Right ventricle myocardium superior (tissue), 1 donor: ENCODE measurements around the gene GNL1. TPM values are rescaled to one million over a fixed set of nuclear protein-coding genes. Genes with fewer than 3 reads are reported as not detected.
A peak's percentile ranks its signal among the peaks of the same experiment; 100 is the strongest.
"Not testable (repeated sequence)": the region's sequence is repeated elsewhere in the genome, so short reads cannot be mapped to it uniquely, and the experiment has no call there.

ENCODE experiments used
- ATAC-seq: fragments of 200-7000 bp; cut with Tn5 transposase; one replicate; pipeline ENCODE4 v1.9.1; 2020; ENCODE audit warnings: mild to moderate bottlenecking; ENCODE audit not compliant: poor library complexity
- DNase-seq: peaks from one replicate; pipeline ENCODE4 v3.0.0-alpha.2; 2020
- intact Hi-C: fragments of 100-400 bp; cut with DNase I; formaldehyde crosslinking; loops from one replicate; pipeline ENCODE4 v1.11.2; 2022
- total RNA-seq: library from RNA; stranded (reverse); fragmentation: NEBNext Ultra II Directional; extraction: Animal tissue kit (Norgen Biotek cat#: 25700); gene quantifications from one replicate; pipeline ENCODE4 v1.2.1, GENCODE V29; 2021
- donor health status: DM: no; HTN: yes; CAD: no; lungs with severe emphysema.

The GNL1 gene
- total RNA-seq, 1 donor from 2014 or later: 17.6 TPM

DNA sequence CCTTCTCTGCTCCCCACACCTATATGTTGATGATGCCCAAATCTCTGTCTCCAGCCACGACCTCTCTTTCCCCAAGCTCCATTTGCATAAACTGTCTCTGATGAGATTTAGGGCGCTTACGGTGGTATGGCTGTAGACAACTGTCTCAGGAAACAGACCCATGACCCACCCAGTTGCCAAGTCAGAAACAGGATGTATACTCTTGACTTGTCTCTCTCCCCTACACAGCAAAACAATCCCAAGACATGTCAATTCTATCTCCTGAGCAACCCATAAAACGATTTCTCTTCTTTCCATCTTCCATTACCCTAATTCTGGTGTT is 13.9 kb downstream of the GNL1 start:
- DNase-seq: no peak
- intact Hi-C loops: loop anchor here (5.0 kb wide), 1 partner anchor 60 kb away; no protein-coding TSS in a partner anchor
- ATAC-seq: no peak

DNA sequence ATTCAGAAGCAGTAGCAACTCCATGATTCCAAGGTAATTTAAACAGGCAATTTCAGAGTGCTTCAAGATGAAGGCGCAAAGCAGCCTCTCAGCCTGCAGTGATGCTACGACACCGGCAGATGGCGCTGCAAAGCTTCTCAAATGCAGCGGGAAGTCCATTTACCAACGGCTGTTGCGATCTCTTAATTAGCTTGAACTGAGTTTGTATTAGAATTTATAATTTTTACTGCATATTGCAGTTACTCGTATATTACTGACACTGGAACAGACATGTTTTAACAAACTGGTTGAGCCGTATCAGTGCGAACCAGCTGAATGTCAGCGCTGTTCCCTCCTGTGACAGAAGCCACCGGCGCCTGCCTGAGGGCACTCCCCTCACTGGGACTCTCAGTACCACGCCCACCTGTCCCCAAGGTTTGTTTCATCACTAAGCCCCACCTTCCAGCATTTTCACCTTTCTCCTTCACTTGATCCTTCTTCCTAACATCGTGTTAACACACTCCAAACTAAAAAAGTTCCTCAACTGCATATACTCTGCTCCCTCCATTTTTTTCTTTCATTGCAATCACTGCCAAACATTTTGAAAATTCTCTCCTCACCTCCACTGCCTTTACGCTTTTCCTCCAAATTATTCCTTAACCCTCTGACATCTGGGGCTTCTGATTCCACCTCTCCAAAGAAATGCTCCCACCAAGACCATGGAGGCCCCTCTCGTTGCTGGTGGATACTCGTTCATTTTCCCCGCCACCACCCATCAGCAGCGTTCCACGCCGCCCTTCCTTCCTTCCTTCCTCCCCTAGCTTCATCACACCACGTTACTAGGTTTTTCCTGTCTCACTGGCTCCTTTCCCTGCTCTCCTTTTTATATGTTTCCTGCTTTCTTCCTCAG is 14.5 kb downstream of the GNL1 start:
- peak; percentile 84 for DNase-seq
- ATAC-seq: peak; percentile 86
- intact Hi-C loops: loop anchor here (5.0 kb wide), 1 partner anchor 59 kb away; no protein-coding TSS in a partner anchor

DNA sequence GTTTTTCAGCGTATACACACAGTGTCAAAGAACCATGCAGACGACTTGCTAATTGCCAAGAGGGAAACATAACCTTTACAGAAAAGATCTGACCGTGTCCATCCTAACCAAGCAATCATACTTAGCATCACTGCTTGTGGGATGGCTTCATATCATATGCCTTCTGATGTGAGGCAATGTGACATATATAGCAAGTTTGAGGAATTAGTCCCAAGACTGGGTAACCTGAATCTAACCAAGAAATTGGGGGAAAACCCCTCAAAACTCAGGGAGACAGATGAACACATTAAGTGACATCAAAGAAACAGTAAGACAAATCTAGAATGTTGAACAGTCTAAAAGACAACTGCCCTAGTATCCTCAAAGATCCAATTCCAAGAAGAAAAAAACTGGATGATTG is 18.4 kb downstream of the GNL1 start:
- DNase-seq (no peak), ATAC-seq (no peak)
- intact Hi-C loops: no loop called here

DNA sequence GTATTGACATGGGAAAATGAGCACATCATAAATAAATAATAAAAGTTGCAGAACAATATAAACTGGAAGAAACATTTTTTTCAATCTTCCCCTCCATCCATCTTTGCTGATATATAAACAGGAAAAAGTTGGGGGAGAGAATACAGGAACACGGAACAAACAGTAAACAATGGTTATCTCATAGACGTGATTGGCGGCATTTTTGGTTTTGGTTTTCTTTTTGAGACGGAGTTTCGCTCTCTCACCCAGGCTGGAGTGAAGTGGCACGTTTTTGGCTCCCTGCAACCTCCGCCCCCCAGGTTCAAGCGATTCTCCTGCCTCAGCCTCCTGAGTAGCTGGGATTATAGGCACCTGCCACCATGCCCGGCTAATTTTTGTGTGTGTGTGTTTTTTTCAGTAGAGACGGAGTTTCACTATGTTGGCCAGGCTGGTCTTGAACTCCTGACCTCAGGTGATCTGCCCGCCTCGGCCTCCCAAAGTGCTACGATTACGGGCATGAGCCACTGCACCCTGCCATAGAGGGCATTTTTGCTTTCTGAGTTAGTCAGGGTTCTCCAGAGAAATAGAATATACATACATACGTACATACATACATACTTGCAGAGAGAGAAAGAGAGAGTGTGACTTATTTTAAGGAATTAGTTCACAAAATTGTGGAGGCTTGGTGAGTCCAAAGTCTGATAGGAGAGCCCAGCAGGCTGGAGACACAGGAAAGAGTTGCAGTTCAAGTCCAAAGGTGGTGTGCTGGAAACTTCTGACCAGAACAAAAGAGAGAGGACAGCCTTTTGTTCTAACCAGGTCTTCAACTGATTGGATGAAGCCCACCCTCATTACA is 22.6 kb downstream of the GNL1 start:
- DNase-seq (no peak), ATAC-seq (no peak)
- intact Hi-C loops: loop anchor here (5.0 kb wide), 1 partner anchor 46 kb away; the partner anchor contains the start of gene HLA-E

DNA sequence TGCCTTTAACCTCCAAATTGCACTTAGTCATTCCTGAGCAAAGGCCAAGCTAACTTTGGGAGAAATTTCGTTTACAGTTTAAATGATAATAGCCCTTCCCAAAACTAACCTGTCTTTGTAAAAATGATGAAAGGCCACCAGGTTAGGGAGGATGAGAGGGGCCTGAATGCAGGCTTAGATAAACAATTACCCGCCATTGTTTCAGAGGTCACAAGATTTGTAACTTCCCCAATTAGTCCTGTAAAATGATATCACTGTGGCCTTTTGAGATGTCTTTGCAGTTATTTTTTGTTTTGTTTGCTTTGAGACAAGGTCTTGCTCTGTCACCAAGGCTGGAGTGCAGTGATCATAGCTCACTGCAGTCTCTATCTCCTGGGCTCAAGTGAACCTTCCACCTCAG is 26.3 kb downstream of the GNL1 start:
- intact Hi-C loops: loop anchor here (5.0 kb wide), 1 partner anchor 43 kb away; the partner anchor contains the start of gene HLA-E
- no peak for ATAC-seq
- DNase-seq: no peak

DNA sequence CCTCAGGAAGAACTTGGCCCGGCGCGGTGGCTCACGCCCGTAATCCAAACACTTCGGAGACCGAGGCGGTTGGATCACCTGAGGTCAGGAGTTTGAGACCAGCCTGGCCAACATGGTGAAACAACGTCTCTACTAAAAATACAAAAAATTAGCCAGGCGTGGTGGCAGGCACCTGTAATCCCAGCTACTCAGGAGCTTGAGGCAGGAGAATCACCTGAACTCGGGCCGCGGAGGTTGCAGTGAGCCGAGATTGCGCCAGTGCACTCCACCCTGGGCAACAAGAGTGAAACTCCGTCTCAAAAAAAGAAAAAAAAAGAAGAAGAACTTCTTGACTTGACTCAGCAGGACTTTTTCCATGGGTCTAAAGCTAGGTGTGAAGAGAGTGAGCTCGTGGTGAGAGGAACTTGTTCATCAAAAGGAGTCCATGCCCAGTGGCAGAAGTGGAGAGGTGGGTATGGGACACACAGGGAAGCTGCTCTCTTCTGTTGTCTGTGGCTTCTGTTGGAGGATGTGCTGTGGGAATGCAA is 26.9 kb downstream of the GNL1 start:
- ATAC-seq, DNase-seq, intact Hi-C loops: not testable (repeated sequence)

DNA sequence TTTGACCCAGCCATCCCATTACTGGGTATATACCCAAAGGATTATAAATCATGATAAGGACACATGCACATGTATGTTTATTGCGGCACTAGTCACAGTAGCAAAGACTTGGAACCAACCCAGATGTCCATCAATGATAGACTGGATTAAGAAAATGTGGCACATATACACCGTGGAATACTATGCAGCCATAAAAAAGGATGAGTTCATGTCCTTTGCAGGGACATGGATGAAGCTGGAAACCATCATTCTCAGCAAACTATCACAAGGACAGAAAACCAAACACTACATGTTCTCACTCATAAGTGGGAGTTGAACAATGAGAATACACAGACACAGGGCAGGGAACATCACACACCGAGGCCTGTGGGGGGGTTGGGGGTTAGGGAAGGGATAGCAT is 29.8 kb downstream of the GNL1 start:
- ATAC-seq, DNase-seq, intact Hi-C loops: not testable (repeated sequence)

DNA sequence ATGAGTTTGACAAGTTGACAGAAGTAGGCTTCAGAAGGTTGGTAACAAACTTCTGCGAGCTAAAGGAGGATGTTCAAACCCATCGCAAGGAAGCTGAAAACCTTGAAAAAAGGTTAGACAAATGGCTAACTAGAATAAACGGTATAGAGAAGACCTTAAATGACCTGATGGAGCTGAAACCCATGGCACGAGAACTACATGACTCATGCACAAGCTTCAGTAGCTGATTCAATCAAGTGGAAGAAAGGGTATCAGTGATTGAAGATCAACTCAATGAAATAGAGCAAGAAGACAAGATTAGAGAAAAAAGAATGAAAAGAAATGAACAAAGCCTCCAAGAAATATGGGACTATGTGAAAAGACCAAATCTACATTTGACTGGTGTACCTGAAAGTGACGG is 34.3 kb downstream of the GNL1 start:
- ATAC-seq, intact Hi-C loops: not testable (repeated sequence)

DNA sequence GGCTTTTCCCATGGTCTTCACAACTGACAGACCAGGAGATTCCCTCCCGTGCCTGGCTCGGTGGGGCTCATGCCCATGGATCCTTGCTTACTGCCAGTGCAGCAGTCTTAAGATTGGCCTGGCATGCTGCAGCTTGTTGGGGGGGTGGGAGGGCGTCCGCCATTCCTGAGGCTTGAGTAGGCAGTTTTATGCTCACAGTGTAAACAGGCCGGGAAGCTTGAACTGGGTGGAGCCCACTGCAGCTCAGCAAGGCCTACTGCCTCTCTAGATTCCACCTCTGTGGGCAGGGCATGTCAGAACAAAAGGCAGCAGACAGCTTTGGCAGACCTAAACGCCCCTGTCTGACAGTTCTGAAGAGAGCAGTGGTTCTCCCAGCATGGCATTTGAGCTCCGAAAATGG is 35.2 kb downstream of the GNL1 start:
- intact Hi-C loops, DNase-seq, ATAC-seq: not testable (repeated sequence)

More for the DNA sequence above, 34.3 kb downstream of the GNL1 start:
- not testable (repeated sequence) for DNase-seq

DNA sequence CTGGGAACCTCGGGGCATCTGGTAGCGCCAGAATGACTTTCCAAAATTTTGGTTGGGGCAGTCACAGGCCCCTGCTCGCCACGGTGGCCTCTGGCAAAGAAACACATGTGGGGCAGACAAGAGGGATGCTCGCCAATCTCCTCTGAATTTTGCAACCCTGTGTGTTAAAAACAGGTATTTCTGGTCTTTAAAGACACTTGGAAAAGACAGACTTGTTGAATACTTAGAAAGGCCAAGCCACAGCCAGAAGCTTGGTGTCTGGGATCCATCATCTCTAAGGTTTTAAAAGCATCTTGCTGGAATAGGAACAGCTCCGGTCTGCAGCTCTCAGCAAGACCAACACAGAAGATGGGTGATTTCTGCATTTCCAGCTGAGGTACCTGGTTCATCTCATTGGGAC is 35.8 kb downstream of the GNL1 start:
- intact Hi-C loops: no loop called here
- no peak for ATAC-seq

DNA sequence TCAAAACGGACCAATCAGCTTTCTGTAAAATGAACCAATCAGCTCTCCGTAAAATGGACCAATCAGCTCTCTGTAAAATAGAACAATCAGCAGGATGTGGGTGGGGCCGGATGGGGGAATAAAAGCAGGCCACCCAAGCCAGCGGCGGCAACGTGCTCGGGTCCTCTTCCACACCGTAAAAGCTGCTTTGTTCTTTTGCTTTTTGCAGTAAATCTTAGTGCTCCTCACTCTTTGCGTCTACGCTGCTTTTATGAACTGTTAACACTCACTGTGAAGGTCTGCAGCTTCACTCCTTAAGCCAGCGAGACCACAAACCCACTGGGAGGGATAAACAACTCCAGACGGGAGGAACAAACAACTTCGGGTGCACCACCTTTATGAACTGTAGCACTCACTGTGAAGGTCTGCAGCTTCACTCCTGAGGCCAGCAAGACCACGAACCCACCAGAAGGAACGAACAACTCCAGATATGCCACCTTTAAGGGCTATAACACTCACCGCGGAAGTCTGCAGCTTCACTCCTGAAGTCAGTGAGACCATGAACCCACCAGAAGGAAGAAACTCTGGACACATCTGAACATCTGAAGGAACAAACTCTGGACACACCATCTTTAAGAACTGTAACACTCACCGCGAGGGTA is 37.7 kb downstream of the GNL1 start:
- not testable (repeated sequence) for ATAC-seq

More for the DNA sequence above, 35.8 kb downstream of the GNL1 start:
- DNase-seq: no peak

DNA sequence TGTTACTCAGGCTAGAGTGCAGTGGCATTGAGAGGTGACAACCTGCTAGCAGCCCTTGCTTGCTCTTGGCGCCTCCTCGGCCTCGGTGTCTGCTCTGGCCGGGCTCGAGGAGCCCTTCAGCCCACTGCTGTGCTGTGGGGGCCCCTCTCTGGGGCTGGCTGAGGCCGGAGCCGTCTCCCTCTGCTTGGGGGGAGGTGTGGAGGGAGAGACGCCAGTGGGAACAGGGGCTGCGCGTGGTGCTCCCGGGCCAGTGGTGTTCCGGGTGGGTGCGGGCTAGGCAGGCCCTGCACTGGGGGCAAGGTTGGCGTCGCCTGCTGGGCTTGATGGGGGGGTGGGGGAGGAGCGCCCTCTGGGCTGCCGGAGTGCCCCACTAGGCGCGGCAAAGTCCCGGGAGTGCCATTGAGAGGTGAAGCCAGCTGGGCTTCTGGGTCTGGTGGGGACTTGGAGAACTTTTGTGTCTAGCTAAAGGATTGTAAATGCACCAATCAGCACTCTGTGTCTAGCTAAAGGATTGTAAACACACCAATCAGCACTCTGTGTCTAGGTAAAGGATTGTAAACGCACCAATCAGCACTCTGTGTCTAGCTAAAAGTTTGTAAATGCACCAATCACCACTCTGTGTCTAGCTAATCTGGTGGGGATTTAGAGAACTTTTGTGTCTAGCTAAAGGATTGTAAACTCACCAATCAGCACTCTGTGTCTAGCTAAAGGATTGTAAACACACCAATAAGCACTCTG is 38.4 kb downstream of the GNL1 start:
- ATAC-seq, intact Hi-C loops, DNase-seq: not testable (repeated sequence)

More for the DNA sequence above, 37.7 kb downstream of the GNL1 start:
- DNase-seq, intact Hi-C loops: not testable (repeated sequence)

DNA sequence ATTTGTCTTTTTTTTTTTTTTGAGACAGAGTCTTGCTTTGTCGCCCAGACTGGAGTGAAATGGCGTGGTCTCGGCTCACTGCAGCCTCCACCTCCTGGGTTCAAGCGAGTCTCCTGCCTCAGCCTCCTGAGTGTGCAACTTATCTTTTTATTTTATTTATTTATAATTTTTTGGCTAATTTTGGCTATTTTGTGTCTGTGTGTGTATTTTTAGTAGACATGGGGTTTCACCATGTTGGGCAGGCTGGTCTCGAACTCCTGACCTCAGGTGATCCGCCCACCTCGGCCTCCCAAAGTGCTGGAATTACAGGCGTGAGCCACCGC is 39.6 kb downstream of the GNL1 start:
- intact Hi-C loops, ATAC-seq, DNase-seq: not testable (repeated sequence)

DNA sequence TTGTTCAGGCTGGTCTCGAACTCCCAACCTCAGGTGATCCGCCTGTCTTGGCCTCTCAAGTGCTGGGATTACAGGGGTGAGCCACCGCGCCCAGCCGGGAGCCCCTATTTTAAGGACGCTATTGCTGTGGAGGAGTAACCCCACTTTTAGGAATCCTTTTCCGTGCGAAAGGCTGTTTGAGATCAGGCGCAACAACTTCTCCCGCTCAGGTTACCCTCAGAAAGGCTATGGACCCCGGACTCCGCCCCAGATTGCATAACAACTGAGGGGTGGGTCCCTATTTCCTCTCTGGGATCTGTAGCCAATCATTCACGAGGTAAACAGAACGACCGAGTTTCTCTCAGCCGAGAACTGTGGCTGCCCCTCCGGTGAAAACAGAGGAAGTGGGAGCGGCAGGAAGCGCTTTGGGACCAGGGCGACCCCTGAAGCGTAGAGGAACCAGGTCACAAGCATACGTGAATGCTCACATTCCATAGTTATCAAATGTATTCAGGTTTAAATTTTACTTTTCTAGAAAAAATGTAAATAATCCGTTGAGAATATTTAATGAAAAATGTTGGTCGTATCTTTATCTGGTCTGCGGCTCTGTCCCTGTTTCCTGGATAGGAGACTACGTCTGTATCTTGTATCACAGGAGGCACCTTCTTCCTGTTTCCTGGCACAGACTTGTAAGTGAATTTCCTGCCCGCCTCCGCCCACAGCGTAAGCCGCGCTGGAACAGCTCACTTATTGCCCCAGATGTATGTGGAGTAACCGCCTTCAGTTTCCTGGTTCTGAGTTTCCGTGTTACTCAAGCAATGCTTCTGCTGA is 40.1 kb downstream of the GNL1 start:
- DNase-seq: peak; percentile 93
- intact Hi-C loops: no loop called here
- peak; percentile 98 for ATAC-seq

DNA sequence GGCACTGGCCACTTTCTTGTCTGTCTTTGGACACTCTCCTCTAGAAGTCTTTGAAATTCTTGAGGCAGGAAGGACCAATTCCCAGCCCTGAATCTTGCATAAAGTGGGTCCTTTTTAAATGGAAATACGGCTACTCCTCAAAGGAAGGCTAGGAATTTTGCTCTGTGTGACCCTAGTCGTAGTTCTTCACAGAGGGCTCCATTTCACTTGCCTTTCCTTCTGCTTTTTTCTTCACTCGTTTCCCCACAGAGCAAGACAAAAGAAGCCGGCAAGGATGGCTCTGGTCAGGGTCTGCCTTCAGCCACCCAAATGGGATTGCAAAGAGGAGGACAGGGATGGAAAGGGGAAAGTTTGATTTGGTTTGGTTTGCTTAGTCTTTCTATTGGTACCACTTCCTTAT is 41.2 kb downstream of the GNL1 start:
- intact Hi-C loops: no loop called here
- no peak for ATAC-seq

DNA sequence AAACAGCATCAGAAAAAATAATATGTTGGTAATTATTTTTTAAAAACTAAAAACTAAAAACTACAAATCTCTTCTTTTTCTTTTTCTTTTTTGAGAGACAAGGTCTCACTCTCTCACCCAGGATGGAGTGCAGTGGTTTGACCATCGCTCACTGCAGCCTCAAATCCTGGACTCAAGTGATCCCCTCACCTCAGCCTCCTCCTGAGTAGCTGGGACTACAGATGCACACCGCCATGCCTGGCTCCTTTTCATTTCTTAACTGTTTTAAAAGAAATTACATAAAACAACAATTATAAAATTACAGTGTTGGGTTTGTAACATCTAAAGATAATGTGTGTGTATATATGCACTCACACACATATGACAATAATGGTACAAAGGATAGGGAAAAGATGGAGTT is 42.8 kb downstream of the GNL1 start:
- DNase-seq (no peak), ATAC-seq (no peak)
- intact Hi-C loops: no loop called here

More for the DNA sequence above, 41.2 kb downstream of the GNL1 start:
- no peak for DNase-seq

DNA sequence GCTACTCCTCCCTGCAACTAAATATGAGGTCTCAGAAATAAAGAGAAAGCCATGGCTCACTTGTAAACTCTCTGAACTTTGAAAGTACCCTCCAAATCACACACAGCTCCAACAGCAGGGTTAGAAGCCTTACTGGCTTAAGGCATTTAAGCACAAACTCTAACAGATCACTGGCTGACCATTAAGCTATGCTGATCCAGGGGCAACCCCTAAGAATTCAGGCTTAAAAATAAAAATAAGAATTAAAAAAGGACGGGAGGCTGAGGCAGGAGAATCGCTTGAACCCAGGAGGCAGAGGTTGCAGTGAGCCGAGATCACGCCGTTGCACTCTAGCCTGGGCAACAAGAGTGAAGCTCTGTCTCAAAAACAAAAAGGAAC is 45.1 kb downstream of the GNL1 start:
- no peak for DNase-seq
- intact Hi-C loops: no loop called here
- ATAC-seq: no peak
